Suprapubic skin (tissue), 4 donors: ENCODE data around the gene KDELR3. TPM values are rescaled to one million over a fixed set of nuclear protein-coding genes. Genes with fewer than 3 reads are reported as not detected.
A peak's percentile ranks its signal among the peaks of the same experiment; 100 is the strongest.

ENCODE experiments used
- DNase-seq, 2 donors: peaks; one replicate each; pipeline ENCODE4 v3.0.0-alpha.2; 2019; ENCODE audit warnings: low spot score in 2 of 2
- H3K27ac ChIP-seq: fragments of 200-600 bp; sonication (generic); one replicate; pipeline ENCODE4 v1.5.1; 2019
- H3K27me3 ChIP-seq: fragments of 200-600 bp; sonication (generic); one replicate; pipeline ENCODE4 v1.5.1; 2019
- H3K36me3 ChIP-seq: fragments of 200-600 bp; sonication (generic); one replicate; pipeline ENCODE4 v1.5.1; 2019
- H3K4me1 ChIP-seq: fragments of 200-600 bp; sonication (generic); one replicate; pipeline ENCODE4 v1.5.1; 2019
- H3K4me3 ChIP-seq: fragments of 200-600 bp; sonication (generic); one replicate; pipeline ENCODE4 v1.5.1; 2019; ENCODE audit warnings: mild to moderate bottlenecking
- H3K9me3 ChIP-seq: fragments of 200-600 bp; sonication (generic); one replicate; pipeline ENCODE4 v1.5.1; 2019
- CTCF ChIP-seq, 2 donors: fragments of 200-600 bp in 1 of 2; fragments of 450-650 bp in 1 of 2; sonication (generic) in 1 of 2; IDR thresholded peaks; one replicate each; pipeline ENCODE4 v1.5.1; 2016 to 2019; ENCODE audit warnings: antibody characterized with exemption in 2 of 2, mild to moderate bottlenecking in 1 of 2, moderate library complexity in 1 of 2
- EP300 ChIP-seq: sonication (generic); formaldehyde crosslinking; IDR thresholded peaks from one replicate; pipeline ENCODE4 v1.6.1; 2017; ENCODE audit warnings: antibody characterized with exemption
- POLR2A ChIP-seq, 2 donors: fragments of 450-650 bp; IDR thresholded peaks; one replicate each; pipeline ENCODE4 v1.6.1; 2017; ENCODE audit warnings: antibody characterized with exemption in 2 of 2, mild to moderate bottlenecking in 2 of 2, moderate library complexity in 2 of 2
- POLR2AphosphoS5 ChIP-seq, 3 donors: sonication (generic); formaldehyde crosslinking; IDR thresholded peaks; one replicate each; pipeline ENCODE4 v1.6.1; 2017; ENCODE audit warnings: antibody characterized with exemption in 3 of 3
- WGBS: methylation state at CpG from one replicate; pipeline ENCODE4 v1.1.5; 2018; 5-methylcytosine and 5-hydroxymethylcytosine counted together
- total RNA-seq, 4 donors: library from RNA; depleted of rRNA; stranded (reverse); fragments of >200 nt; gene quantifications; one replicate each; pipeline ENCODE4 v1.1.0, GENCODE V29; 2016

Gene KDELR3
- total RNA-seq, 4 donors from 2014 or later = 2.8 to 6.7 (median 3.9) TPM

GRCh38 chr22:38464992-38465672, 2.8 kb upstream of the KDELR3 start:
- H3K27ac ChIP-seq = no peak overlapping the region
- H3K4me3 ChIP-seq = no peak overlapping the region
- no peaks in the 10 kb centered on the region for H3K9me3 ChIP-seq
- TF ChIP-seq CTCF (IDR thresholded peaks at IDR 0.05) (no peak), EP300 (no peak), POLR2A (IDR thresholded peaks at IDR 0.05) (no peak), POLR2AphosphoS5 (IDR thresholded peaks at IDR 0.05) (no peak)
- H3K4me1 ChIP-seq = peaks cover 30% of the 10 kb centered on the region
- no peaks in the 10 kb centered on the region for H3K36me3 ChIP-seq
- DNase-seq = no peak
- WGBS = 79% methylated on average over 10 of the region's 10 CpGs
- peaks cover 26% of the 10 kb centered on the region for H3K27me3 ChIP-seq

GRCh38 chr22:38465673-38466490, 2.0 kb upstream of the KDELR3 start:
- WGBS = 60% methylated on average over 17 of the region's 26 CpGs
- H3K27me3 ChIP-seq = peaks cover 18% of the 10 kb centered on the region
- no peak overlapping the region for H3K27ac ChIP-seq
- H3K4me1 ChIP-seq = peaks cover 30% of the 10 kb centered on the region
- no peaks in the 10 kb centered on the region for H3K36me3 ChIP-seq
- no peak for TF ChIP-seq POLR2A (IDR thresholded peaks at IDR 0.05)
- no peak for TF ChIP-seq EP300
- TF ChIP-seq CTCF (IDR thresholded peaks at IDR 0.05) = no peak
- no peak for TF ChIP-seq POLR2AphosphoS5 (IDR thresholded peaks at IDR 0.05)
- no peak overlapping the region for H3K4me3 ChIP-seq
- peak in 1 of 2 donors; percentile 56 for DNase-seq
- no peaks in the 10 kb centered on the region for H3K9me3 ChIP-seq

GRCh38 chr22:38467438-38467903, 425 bp upstream of the KDELR3 start:
- Histone ChIP-seq H3K9me3 (no peaks in the 10 kb centered on the region), H3K4me1 (peaks cover 21% of the 10 kb centered on the region), H3K27ac (no peak overlapping the region), H3K4me3 (peak overlapping the region; percentile 66), H3K27me3 (peaks cover 10% of the 10 kb centered on the region), H3K36me3 (no peaks in the 10 kb centered on the region)
- no peak for TF ChIP-seq EP300
- TF ChIP-seq POLR2A (IDR thresholded peaks at IDR 0.05) = no peak
- no peak for TF ChIP-seq CTCF (IDR thresholded peaks at IDR 0.05)
- no peak for TF ChIP-seq POLR2AphosphoS5 (IDR thresholded peaks at IDR 0.05)
- DNase-seq = peak in 1 of 2 donors; percentile 62
- 38% methylated on average over 5 of the region's 20 CpGs for WGBS

GRCh38 chr22:38468443-38469305, 778 bp downstream of the KDELR3 start:
- H3K4me1 ChIP-seq = peaks cover 21% of the 10 kb centered on the region
- no peaks in the 10 kb centered on the region for H3K36me3 ChIP-seq
- H3K27me3 ChIP-seq = peaks cover 3% of the 10 kb centered on the region
- no peaks in the 10 kb centered on the region for H3K9me3 ChIP-seq
- 41% methylated on average over 17 of the region's 28 CpGs for WGBS
- DNase-seq = peak in 1 of 2 donors; percentile 65
- TF ChIP-seq EP300 (no peak), POLR2A (IDR thresholded peaks at IDR 0.05) (no peak), POLR2AphosphoS5 (IDR thresholded peaks at IDR 0.05) (no peak), CTCF (IDR thresholded peaks at IDR 0.05) (no peak)
- peak overlapping the region; percentile 66 for H3K4me3 ChIP-seq
- H3K27ac ChIP-seq = no peak overlapping the region
